HCT116 (cell line): ENCODE data around the gene DOCK2. TPM values are rescaled to one million over a fixed set of nuclear protein-coding genes. Genes with fewer than 3 reads are reported as not detected.

Experiments used
- ATAC-seq: fragments of 200-7000 bp; cut with Tn5 transposase; 2 replicates; pipeline ENCODE4 v1.9.1; 2020; ENCODE audit warnings: mild to moderate bottlenecking, moderate library complexity
- BruUV-seq: library from RNA; stranded (reverse); fragments of 400-500 nt; replicated peaks from 2 replicates; lab custom pipeline; 2021; lab: Mats Ljungman, UMichigan
- CTCF ChIA-PET: fragments of 300-600 bp; sonication (Branson Sonifier 250); formaldehyde crosslinking; loops from one replicate; lab custom pipeline; 2021; ENCODE audit warnings: antibody characterized with exemption; lab: Charles Lee
- POLR2A ChIA-PET: fragments of 300-600, 350-600 bp; sonication (Branson Sonifier 250); formaldehyde crosslinking; loops from one replicate; lab custom pipeline; 2021; ENCODE audit warnings: antibody characterized with exemption; lab: Charles Lee
- RAD21 ChIA-PET, 2 experiments: fragments of 300-600 bp; sonication (Branson Sonifier 250); formaldehyde crosslinking; loops; one replicate each; lab custom pipeline; 2023; ENCODE audit warnings: low total read pairs in 2 of 2; ENCODE audit not compliant: uncharacterized antibody in 2 of 2, unreplicated experiment in 2 of 2, low non-redundant PET in 1 of 2; lab: Charles Lee
- DNase-seq: peaks from one replicate; pipeline ENCODE4 v3.0.0-alpha.2; 2010; ENCODE audit warnings: low read depth, low spot score
- H2AFZ ChIP-seq: fragments of 200-600 bp; shearing (Covaris generic), sonication (generic); 2 replicates; pipeline ENCODE4 v1.6.1; 2017; ENCODE audit warnings: low read depth, mixed run types, mixed read lengths, antibody characterized with exemption, low read length; ENCODE audit not compliant: poor library complexity, severe bottlenecking
- H3K27ac ChIP-seq: 2 replicates; pipeline ENCODE4 v1.5.1; 2012; ENCODE audit warnings: low read depth, low read length
- H3K27me3 ChIP-seq: fragments of 200-600 bp; sonication (generic); 2 replicates; pipeline ENCODE4 v1.6.1; 2016; ENCODE audit warnings: mixed run types, low read length, mixed read lengths; ENCODE audit not compliant: insufficient read depth
- H3K36me3 ChIP-seq, 2 experiments: fragments of 200-500 bp in 1 of 2; fragments of 200-600 bp in 1 of 2; sonication (Bioruptor generic) in 1 of 2; sonication (generic) in 1 of 2; 2 replicates each; pipeline versions ENCODE4 v1.5.1 to v1.6.1; 2014 to 2016; ENCODE audit warnings: low read length in 2 of 2, inconsistent platforms in 1 of 2, mixed read lengths in 1 of 2, mixed run types in 1 of 2; ENCODE audit not compliant: insufficient read depth in 2 of 2, control insufficient read depth in 1 of 2
- H3K4me1 ChIP-seq, 2 experiments: fragments of 200-600 bp in 1 of 2; sonication (generic) in 1 of 2; 2 replicates each; pipeline versions ENCODE4 v1.5.1 to v1.6.1; 2012 to 2017; ENCODE audit warnings: low read length in 2 of 2, inconsistent platforms in 1 of 2, mild to moderate bottlenecking in 1 of 2, mixed read lengths in 1 of 2, mixed run types in 1 of 2, moderate library complexity in 1 of 2; ENCODE audit not compliant: insufficient read depth in 2 of 2, control insufficient read depth in 1 of 2
- H3K4me2 ChIP-seq: fragments of 200-600 bp; sonication (generic); 2 replicates; pipeline ENCODE4 v1.6.1; 2017; ENCODE audit warnings: mixed run types, low read length, mixed read lengths
- H3K4me3 ChIP-seq, 2 experiments: fragments of 200-600 bp in 1 of 2; sonication (generic) in 1 of 2; replicated peaks in 1 of 2; 2 replicates each; pipeline ENCODE4 v1.5.1; 2011 to 2016; ENCODE audit warnings: low read length in 2 of 2, control low read depth in 1 of 2, low read depth in 1 of 2, mild to moderate bottlenecking in 1 of 2, mixed read lengths in 1 of 2, mixed run types in 1 of 2
- H3K79me2 ChIP-seq: fragments of 200-600 bp; sonication (generic); 2 replicates; pipeline ENCODE4 v1.6.1; 2017; ENCODE audit warnings: mild to moderate bottlenecking, mixed run types, low read length, moderate library complexity, mixed read lengths; ENCODE audit not compliant: insufficient read depth
- H3K9ac ChIP-seq: fragments of 200-600 bp; sonication (generic); 2 replicates; pipeline ENCODE4 v1.6.1; 2016; ENCODE audit warnings: low read length, mixed read lengths
- H3K9me2 ChIP-seq: fragments of 200-600 bp; sonication (generic), shearing (Covaris generic); 2 replicates; pipeline ENCODE4 v1.6.1; 2017; ENCODE audit warnings: mixed run types, mild to moderate bottlenecking, moderate library complexity; ENCODE audit not compliant: insufficient read depth
- H3K9me3 ChIP-seq, 2 experiments: fragments of 200-500 bp in 1 of 2; fragments of 200-600 bp in 1 of 2; sonication (Bioruptor generic) in 1 of 2; sonication (generic) in 1 of 2; 2 replicates each; pipeline ENCODE4 v1.6.1; 2014 to 2017; ENCODE audit warnings: low read length in 2 of 2, mixed read lengths in 2 of 2, inconsistent platforms in 1 of 2, low read depth in 1 of 2, mild to moderate bottlenecking in 1 of 2, mixed run types in 1 of 2, moderate library complexity in 1 of 2; ENCODE audit not compliant: control insufficient read depth in 1 of 2, insufficient read depth in 1 of 2
- H4K20me1 ChIP-seq: fragments of 200-600 bp; sonication (generic), shearing (Covaris generic); 2 replicates; pipeline ENCODE4 v1.6.1; 2017; ENCODE audit warnings: mixed run types, mild to moderate bottlenecking, moderate library complexity; ENCODE audit not compliant: insufficient read depth
- ATF3 ChIP-seq: IDR thresholded peaks from 2 replicates; pipeline ENCODE4 v1.6.1; 2012
- CTCF ChIP-seq, 3 experiments: fragments of 200-600 bp in 1 of 3; sonication (generic) in 1 of 3; IDR thresholded peaks in 2 of 3; conservative IDR thresholded peaks in 1 of 3; 2 replicates each; pipeline ENCODE4 v1.5.1; 2012 to 2017; ENCODE audit warnings: low read depth in 2 of 3, low read length in 2 of 3, antibody characterized with exemption in 1 of 3, borderline replicate concordance in 1 of 3, control low read depth in 1 of 3, mild to moderate bottlenecking in 1 of 3, mixed read lengths in 1 of 3, mixed run types in 1 of 3, moderate library complexity in 1 of 3; ENCODE audit not compliant: insufficient read depth in 1 of 3
- RAD21 ChIP-seq: IDR thresholded peaks from 2 replicates; pipeline ENCODE4 v1.6.1; 2012; ENCODE audit warnings: low read depth, mild to moderate bottlenecking
- SP1 ChIP-seq: IDR thresholded peaks from 2 replicates; pipeline ENCODE4 v1.6.1; 2012; ENCODE audit warnings: low read depth
- YY1 ChIP-seq: IDR thresholded peaks from 2 replicates; pipeline ENCODE4 v1.6.1; 2011; ENCODE audit warnings: low read length, low read depth, moderate library complexity, mild to moderate bottlenecking; ENCODE audit not compliant: insufficient replicate concordance; ENCODE audit errors: extremely low read depth
- ZFX ChIP-seq: fragments of 450-650 bp; IDR thresholded peaks from 2 replicates; pipeline ENCODE4 v1.6.1; 2017
- ZNF274 ChIP-seq: fragments of 200-500 bp; sonication (Bioruptor generic); IDR thresholded peaks from 2 replicates; pipeline ENCODE4 v1.6.1; 2014; ENCODE audit warnings: mild to moderate bottlenecking, low read depth, low read length, inconsistent platforms
- intact Hi-C: fragments of 100-400 bp; cut with micrococcal nuclease; formaldehyde crosslinking; loops from 2 replicates; pipeline ENCODE4 v1.10.0; 2022
- total RNA-seq: library from RNA; stranded (reverse); gene quantifications from one replicate; pipeline ENCODE4 v1.2.1, GENCODE V29; 2021; ENCODE audit not compliant: unreplicated experiment
- TF ChIP-seq, protein P1 (sequence below): IDR thresholded peaks from 2 replicates; pipeline ENCODE4 v1.6.1; 2012

Gene DOCK2
- total RNA-seq, 1 experiment from 2014 or later = 0.89 TPM

DNA sequence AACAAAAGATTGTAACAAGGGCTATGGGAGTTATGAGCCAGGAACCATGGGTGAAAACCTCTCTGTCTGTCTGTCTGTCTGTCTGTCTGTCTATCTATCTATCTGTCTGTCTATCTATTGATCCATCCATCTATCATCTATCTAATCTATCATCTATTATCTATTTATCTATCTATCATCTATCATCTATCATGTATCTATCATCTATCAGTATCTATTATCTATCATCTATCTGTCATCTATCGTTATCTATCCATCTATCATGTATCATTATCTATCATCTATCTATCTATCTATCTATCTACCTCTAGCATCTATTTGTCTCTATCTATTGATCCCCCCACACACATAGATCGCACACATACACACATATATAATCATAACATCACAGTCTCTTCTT lies 230.3 kb downstream of the DOCK2 start (continued):
- TF ChIP-seq CTCF (IDR thresholded peaks at IDR 0.05 in 2 of 3, conservative IDR thresholded peaks at IDR 0.05 in 1 of 3; ENCODE audit: borderline replicate concordance in 1 of 3, insufficient read depth in 1 of 3, low read depth in 2 of 3, low read length in 2 of 3) = no peak
- TF ChIP-seq, all 23 proteins: peak for 0

- Histone ChIP-seq H3K36me3 (no peaks in the 10 kb centered on the region), H3K27me3 (peaks cover 19% of the 10 kb centered on the region), H3K27ac (no peak overlapping the region), H2AFZ (no peak overlapping the region), H3K9ac (no peak overlapping the region), H3K4me2 (no peak overlapping the region), H4K20me1 (no peaks in the 10 kb centered on the region), H3K4me3 (no peak overlapping the region), H3K79me2 (no peaks in the 10 kb centered on the region), H3K9me2 (no peaks in the 10 kb centered on the region), H3K4me1 (no peaks in the 10 kb centered on the region), H3K9me3 (no peaks in the 10 kb centered on the region)
- no TSS peak for BruUV-seq
- POLR2A ChIA-PET = no interaction called here
- CTCF ChIA-PET = no interaction called here
- no peak for ATAC-seq
- no peak for DNase-seq
- intact Hi-C loops = no loop called here
- RAD21 ChIA-PET = no interaction called here
- TF ChIP-seq SP1 (no peak), YY1 (no peak), ZFX (no peak), ZNF274 (no peak), RAD21 (no peak), ATF3 (no peak), CTCF (IDR thresholded peaks at IDR 0.05 in 2 of 3, conservative IDR thresholded peaks at IDR 0.05 in 1 of 3; ENCODE audit: borderline replicate concordance in 1 of 3, insufficient read depth in 1 of 3, low read depth in 2 of 3, low read length in 2 of 3) (no peak)
- TF ChIP-seq, protein P1, sequence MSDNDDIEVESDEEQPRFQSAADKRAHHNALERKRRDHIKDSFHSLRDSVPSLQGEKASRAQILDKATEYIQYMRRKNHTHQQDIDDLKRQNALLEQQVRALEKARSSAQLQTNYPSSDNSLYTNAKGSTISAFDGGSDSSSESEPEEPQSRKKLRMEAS = no peak
Observed at GRCh38 chr5:169869066-169869465, 232.0 kb downstream of the DOCK2 start.
